NCI-H146 treated with DMSO at 0.1 percent for 48 hours (cell line): ENCODE measurements around the gene RPL9.
"Not testable (repeated sequence)": the region's sequence is repeated elsewhere in the genome, so short reads cannot be mapped to it uniquely, and the experiment has no call there.

ENCODE experiments used
- DNase-seq: peaks from one replicate; lab custom pipeline; 2025; ENCODE audit not compliant: unreplicated experiment; lab: John Stamatoyannopoulos, UW

RPL9 gene

GRCh38 chr4:39467464-39467863, 8.7 kb upstream of the RPL9 start:
- no peak for DNase-seq

- DNase-seq = no peak
Measured at GRCh38 chr4:39466747-39467146, 8.0 kb upstream of the RPL9 start.

- DNase-seq = no peak
Measured at GRCh38 chr4:39464886-39465501, 6.3 kb upstream of the RPL9 start.

- DNase-seq = not testable (repeated sequence)
Measured at GRCh38 chr4:39458161-39458504, 589 bp downstream of the RPL9 start.

- no peak for DNase-seq
Measured at GRCh38 chr4:39456946-39457763, 1.6 kb downstream of the RPL9 start.

- DNase-seq = no peak
Measured at GRCh38 chr4:39455486-39455885, 3.2 kb downstream of the RPL9 start.

GRCh38 chr4:39453738-39454137, 5.0 kb downstream of the RPL9 start:
- no peak for DNase-seq

- no peak for DNase-seq
Measured at GRCh38 chr4:39452860-39453587, 5.7 kb downstream of the RPL9 start.

GRCh38 chr4:39452153-39452859, 6.4 kb downstream of the RPL9 start:
- DNase-seq = no peak

GRCh38 chr4:39451423-39452023, 7.2 kb downstream of the RPL9 start:
- no peak for DNase-seq

GRCh38 chr4:39450618-39451017, 8.1 kb downstream of the RPL9 start:
- no peak for DNase-seq

GRCh38 chr4:39446842-39447573, 11.7 kb downstream of the RPL9 start:
- DNase-seq = no peak

- no peak for DNase-seq
Measured at GRCh38 chr4:39446483-39446841, 12.3 kb downstream of the RPL9 start.

GRCh38 chr4:39442998-39443397, 15.7 kb downstream of the RPL9 start:
- no peak for DNase-seq

GRCh38 chr4:39441593-39441992, 17.1 kb downstream of the RPL9 start:
- DNase-seq = no peak

- no peak for DNase-seq
Measured at GRCh38 chr4:39435659-39436563, 22.8 kb downstream of the RPL9 start.

- no peak for DNase-seq
Measured at GRCh38 chr4:39433878-39434492, 24.7 kb downstream of the RPL9 start.

- no peak for DNase-seq
Measured at GRCh38 chr4:39429476-39430334, 29.0 kb downstream of the RPL9 start.
